ENCODE measurements around the gene NCF4.

The NCF4 gene

DNA sequence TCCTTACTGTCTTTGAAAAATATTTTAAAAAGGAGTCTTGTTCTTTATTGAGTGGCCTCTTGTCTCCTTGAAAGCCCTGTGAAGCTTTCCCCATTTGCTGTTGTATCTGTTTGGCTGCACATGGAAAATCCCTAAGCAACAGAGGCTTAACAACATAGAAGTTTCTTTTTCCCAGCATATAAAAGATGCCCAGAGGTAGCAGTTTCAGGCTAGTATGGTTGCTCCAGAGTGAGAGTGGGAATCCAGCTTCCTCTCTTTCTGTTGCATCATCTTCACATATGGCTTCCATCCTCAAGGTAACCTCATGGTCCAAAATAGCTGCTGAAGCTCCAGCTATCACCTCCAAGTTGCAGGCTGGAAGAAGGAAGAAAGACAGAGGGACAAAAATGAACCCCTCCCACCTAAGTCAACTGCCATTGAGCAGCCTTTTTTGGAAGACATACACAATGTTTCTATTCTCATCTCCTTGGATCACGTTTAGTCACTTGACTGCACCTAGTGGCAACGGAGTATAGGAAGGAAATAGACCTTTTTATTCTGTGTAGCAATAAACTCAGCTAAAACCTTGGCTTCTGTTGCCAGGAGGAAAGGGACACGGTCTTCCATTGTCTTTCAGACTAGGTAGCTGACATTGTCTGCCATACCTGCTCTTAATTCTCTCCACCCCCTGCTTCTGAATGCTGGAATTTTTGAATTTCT, 57.9 kb downstream of the NCF4 start:
- in situ Hi-C loops (cut with HindIII; ENCODE audit: low sequenced_read_pairs) = no loop called here

DNA sequence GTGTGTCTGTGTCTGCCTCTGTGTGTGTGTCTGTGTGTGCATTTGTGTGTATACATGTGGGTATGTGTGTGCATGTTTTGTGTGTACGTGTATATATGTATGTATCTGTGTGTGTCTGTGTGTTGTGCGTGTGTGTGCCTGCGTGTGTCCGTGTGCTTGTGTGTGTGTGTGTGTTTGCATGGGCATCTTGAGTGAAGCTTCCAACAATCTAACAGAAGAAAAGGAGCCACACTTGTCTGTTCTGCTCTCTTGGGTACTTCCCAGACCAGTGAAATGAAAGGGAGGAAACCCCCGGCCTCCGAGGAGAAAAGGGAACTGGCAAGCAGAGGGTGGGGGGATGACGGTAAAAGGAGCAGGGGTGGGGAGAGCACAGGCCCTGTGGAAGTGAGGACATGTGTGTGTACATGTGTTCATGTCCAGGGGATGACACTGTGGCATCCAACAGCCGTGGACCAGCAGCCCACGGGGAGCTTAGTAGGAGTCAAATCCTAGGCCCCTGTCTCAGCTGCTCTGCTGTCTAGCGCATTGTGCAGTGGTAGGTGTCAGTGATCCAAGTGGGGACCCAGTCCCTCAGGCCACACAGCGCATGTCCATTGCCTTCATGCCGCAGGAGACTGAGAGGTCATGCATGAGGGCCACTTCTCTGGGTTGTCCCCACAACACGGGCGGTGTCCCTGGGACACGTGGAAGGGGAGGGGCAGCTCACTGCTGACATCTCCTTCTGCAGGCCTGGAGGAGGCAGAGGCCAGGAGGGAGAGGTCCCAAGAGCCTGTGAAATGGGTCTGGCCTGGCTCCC, 60.7 kb downstream of the NCF4 start:
- in situ Hi-C loops (cut with HindIII; ENCODE audit: low sequenced_read_pairs) = no loop called here

DNA sequence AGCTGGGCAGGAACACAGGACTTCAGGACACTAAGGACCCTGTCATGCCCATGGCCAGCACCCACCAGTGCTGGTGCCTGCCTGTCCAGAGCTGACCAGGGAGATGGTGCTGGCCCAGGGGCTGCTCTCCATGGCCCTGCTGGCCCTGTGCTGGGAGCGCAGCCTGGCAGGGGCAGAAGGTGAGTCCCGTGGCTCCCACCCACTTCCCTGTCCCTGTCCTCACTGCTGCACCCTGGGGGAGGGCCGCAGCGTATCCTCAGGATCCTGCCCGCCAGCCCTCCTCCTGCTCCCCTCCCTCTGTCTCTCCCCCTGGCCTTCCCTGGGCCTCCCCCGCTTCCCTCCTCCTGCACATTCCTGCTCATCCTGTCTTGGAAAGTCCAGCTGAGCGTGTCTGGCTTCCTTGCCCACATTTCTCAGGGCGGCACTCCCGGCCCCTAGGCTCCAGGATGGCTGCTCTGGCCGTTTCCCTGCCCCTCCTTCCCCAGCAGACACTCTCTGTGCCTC, 61.4 kb downstream of the NCF4 start:
- in situ Hi-C loops (cut with HindIII; ENCODE audit: low sequenced_read_pairs) = no loop called here

DNA sequence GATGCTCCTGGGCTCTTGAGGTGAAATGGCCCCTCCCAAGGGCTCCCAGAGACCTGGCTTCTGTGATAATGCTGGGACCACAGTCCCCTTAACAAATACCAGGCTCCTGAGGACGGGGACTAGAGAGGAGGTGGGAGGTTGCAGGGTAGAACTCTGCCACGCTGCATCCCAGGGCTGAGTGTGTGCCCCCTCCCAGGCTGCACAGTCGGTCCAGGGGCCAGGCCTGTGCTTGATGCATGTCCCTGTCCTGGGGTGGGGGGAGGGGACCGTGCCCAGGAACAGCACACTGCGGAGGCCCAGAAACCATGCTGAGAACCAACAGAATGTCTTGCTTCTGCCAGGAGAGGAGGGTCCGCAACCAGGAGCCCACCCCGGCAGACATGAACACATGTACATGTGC, 61.9 kb downstream of the NCF4 start:
- in situ Hi-C loops (cut with HindIII; ENCODE audit: low sequenced_read_pairs) = no loop called here

DNA sequence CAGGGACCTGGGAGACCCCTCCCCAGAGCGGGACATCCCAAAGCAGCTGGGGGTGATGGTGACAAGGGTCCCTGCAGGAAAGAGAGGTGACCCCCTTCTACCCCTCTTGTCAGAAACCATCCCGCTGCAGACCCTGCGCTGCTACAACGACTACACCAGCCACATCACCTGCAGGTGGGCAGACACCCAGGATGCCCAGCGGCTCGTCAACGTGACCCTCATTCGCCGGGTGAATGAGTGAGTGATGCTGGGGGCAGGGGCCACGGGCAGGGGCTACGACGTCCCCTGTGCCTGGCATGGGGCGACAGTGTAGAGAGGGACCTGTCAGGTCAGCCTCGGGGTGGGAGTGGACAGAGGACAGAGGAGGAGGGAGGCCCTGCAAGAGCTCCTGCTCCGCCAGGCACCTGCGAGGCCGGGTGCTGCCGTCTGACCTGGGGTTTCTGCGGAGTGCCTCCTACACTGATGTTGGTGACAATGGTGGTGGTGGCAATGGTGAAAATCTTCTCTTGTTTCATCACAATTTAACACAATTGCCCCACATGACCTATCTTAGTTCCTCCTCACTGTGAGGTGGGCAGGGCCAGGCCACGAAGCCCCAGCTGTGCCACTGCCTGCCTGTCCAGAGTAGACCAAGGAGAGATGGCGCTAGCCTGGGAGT, 62.5 kb downstream of the NCF4 start:
- in situ Hi-C loops (cut with HindIII; ENCODE audit: low sequenced_read_pairs) = no loop called here

DNA sequence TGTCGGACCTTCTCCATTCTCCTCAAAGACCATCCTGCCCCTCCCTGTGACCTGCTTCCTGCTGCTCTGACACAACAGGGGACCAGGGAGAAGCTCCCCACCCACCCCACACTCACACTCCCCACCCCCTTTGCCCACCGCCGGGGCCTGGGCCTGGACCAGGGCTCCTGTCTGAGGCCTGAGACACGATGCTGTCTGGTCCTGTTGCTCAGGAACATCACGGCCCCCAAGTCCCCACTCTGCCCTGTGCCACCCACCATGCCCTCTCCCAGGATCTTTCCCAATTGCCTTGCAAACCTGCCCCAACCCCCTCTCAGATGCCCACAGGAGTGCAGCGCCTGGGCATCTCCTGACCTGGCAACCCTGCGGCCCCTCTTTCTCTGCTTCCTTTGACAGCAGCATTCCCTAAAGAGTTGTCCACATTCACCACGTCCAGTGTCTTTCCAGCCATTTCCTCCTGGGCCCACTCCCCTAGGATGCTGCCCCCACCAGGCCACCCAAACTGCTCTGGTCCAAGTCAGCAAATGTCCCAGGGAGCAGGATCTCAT, 63.4 kb downstream of the NCF4 start:
- in situ Hi-C loops (cut with HindIII; ENCODE audit: low sequenced_read_pairs) = no loop called here

DNA sequence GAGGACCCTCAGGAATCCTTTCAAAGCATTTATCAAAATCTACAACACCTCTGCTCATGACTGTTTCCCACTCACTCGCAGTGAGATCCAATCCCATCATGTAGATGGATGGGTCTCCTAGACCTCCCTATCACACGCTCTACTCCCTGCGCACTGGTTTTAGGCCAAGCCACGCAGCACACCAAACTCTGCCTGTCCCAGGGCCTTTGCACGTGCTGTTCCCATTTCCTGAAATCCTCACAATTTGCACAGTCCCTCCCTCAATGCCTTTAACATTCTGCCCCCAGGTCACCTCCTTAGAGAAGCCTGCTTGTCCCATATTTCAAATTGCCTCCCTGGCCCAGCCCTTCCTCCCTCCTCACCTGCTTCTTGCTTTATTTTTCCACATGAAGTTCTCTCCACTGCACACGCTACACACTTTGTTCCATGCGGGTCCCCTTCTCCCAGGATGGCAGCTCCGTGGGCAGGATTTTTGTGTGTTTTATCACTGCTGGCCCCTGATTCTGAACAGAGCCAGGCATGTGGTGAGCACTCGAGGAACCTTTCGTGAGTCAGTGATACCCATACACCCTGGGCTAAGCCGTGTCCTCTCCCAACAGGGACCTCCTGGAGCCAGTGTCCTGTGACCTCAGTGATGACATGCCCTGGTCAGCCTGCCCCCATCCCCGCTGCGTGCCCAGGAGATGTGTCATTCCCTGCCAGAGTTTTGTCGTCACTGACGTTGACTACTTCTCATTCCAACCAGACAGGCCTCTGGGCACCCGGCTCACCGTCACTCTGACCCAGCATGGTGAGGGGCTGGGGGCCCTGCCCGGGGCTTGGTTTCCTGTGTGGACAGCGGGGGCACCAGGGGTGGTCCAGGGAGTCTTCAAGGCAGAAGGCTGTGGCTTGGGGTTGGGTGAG, 64.8 kb downstream of the NCF4 start:
- in situ Hi-C loops (cut with HindIII; ENCODE audit: low sequenced_read_pairs) = no loop called here

DNA sequence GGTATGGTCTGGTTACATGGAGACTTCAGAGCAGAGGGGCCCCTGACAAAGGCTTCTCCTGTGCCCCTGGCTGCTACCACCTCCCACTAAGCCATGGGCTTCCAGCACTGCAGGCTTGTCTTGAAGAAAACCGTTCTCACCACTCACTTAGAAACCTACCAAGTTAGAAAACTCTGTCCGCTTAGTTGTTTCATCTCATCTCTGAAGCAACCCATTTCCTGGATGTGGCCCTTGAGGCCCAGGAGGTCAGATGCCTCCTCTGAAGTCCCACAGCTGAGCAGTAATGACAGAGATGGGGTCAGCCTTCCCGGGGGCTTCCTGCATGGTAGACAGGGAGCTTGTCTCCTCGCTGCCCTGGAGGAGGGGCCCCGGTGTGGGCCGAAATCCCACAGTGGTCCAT, 65.5 kb downstream of the NCF4 start:
- in situ Hi-C loops (cut with HindIII; ENCODE audit: low sequenced_read_pairs) = no loop called here

DNA sequence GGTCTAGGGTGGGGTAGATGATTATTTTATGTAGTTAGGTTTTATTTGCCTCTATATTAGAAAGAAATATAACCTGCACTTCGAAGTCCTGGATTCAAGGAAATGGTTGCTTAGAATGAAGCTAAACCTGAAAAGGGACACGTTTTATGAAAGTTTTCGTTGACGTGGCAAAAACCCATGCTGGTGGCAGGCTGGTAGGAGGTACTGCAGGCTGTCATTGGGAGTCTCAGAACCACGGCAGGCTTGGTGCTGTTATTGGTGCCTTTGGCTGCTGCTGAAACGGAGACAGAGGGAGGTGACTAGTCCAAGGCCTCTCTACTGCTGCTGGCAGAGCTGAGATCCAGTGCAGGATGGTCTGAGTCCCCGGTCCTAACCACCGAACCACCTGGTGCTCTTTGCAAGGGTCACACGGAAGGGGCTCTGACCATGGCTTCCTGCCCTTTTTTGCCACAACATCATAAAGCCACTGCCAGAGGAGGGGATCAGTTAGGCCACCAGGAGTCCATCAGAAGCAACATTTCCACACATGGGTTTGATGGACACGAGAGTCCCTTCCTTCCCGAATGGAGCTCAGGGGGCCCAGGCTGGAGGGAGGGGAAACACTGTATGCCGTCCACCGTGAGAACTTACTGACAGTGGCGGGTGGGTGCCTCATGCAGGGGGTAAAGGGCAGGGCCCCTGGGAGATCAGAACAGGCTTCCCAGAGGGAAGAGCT, 66.1 kb downstream of the NCF4 start:
- in situ Hi-C loops (cut with HindIII; ENCODE audit: low sequenced_read_pairs) = no loop called here
